WTC11 (cell line): ENCODE data around the gene DRC1. TPM values are rescaled to one million over a fixed set of nuclear protein-coding genes. Genes with fewer than 3 reads are reported as not detected.

Source experiments
- ATAC-seq: fragments of 200-7000 bp; cut with Tn5 transposase; 2 replicates; pipeline ENCODE4 v1.10.0; 2021; ENCODE audit warnings: mild to moderate bottlenecking, moderate library complexity
- CTCF ChIA-PET: fragments of 300-600 bp; sonication (Branson Sonifier 250); formaldehyde crosslinking; loops from one replicate; lab custom pipeline; 2021; ENCODE audit warnings: antibody characterized with exemption; lab: Charles Lee
- POLR2A ChIA-PET: fragments of 350-600 bp; sonication (Branson Sonifier 250); formaldehyde crosslinking; loops from one replicate; lab custom pipeline; 2021; ENCODE audit warnings: antibody characterized with exemption; lab: Charles Lee
- DNase-seq: peaks from one replicate; pipeline ENCODE4 v3.0.0; 2021; ENCODE audit warnings: low spot score
- H3K27ac Mint-ChIP-seq: 2 replicates; pipeline ENCODE4 v1.8.0; 2021; ENCODE audit warnings: mixed read lengths
- H3K27me3 Mint-ChIP-seq: 2 replicates; pipeline ENCODE4 v1.8.0; 2021; ENCODE audit warnings: low read depth, mild to moderate bottlenecking, moderate library complexity, mixed read lengths
- H3K36me3 Mint-ChIP-seq: 2 replicates; pipeline ENCODE4 v1.8.0; 2021; ENCODE audit warnings: mixed read lengths
- H3K4me1 Mint-ChIP-seq: 2 replicates; pipeline ENCODE4 v1.8.0; 2022; ENCODE audit warnings: mixed read lengths
- H3K4me3 Mint-ChIP-seq: 2 replicates; pipeline ENCODE4 v1.8.0; 2021; ENCODE audit warnings: mild to moderate bottlenecking, moderate library complexity, mixed read lengths
- H3K9me3 Mint-ChIP-seq: 2 replicates; pipeline ENCODE4 v1.8.0; 2021; ENCODE audit warnings: mixed read lengths
- CREB1 ChIP-seq: sonication (generic); formaldehyde crosslinking; IDR thresholded peaks from 2 replicates; pipeline ENCODE4 v1.8.0; 2023; ENCODE audit warnings: mild to moderate bottlenecking, missing genetic modification reagents
- ELF4 ChIP-seq: sonication (generic); formaldehyde crosslinking; IDR thresholded peaks from 2 replicates; pipeline ENCODE4 v1.8.1; 2022; ENCODE audit warnings: low read depth, mild to moderate bottlenecking, moderate library complexity, missing genetic modification reagents
- GTF2I ChIP-seq: fragments of 250-450 bp; sonication (Bioruptor Pico); conservative IDR thresholded peaks from 2 replicates; pipeline ENCODE4 v1.4.0; 2021; ENCODE audit warnings: mild to moderate bottlenecking
- MYBL2 ChIP-seq: sonication (generic); formaldehyde crosslinking; IDR thresholded peaks from 2 replicates; pipeline ENCODE4 v1.8.1; 2023; ENCODE audit warnings: mild to moderate bottlenecking, moderate library complexity, missing genetic modification reagents
- TEAD1 ChIP-seq: sonication (generic); formaldehyde crosslinking; IDR thresholded peaks from 2 replicates; pipeline ENCODE4 v1.8.0; 2022; ENCODE audit warnings: mild to moderate bottlenecking, missing genetic modification reagents
- TP53 ChIP-seq: sonication (generic); formaldehyde crosslinking; IDR thresholded peaks from 2 replicates; pipeline ENCODE4 v1.8.1; 2023; ENCODE audit warnings: mild to moderate bottlenecking, missing genetic modification reagents
- ZNF263 ChIP-seq: sonication (generic); formaldehyde crosslinking; IDR thresholded peaks from 2 replicates; pipeline ENCODE4 v1.8.1; 2022; ENCODE audit warnings: low read depth, mild to moderate bottlenecking, moderate library complexity, missing genetic modification reagents
- ZNF317 ChIP-seq: sonication (generic); formaldehyde crosslinking; IDR thresholded peaks from 2 replicates; pipeline ENCODE4 v1.8.1; 2023; ENCODE audit warnings: low read depth, mild to moderate bottlenecking, moderate library complexity, missing genetic modification reagents, borderline replicate concordance
- total RNA-seq: library from RNA; stranded (reverse); gene quantifications from 3 replicates; pipeline ENCODE4 v1.2.3, GENCODE V29; 2021
- TF ChIP-seq, protein P1 (sequence below): fragments of 200-600 bp; IDR thresholded peaks from 2 replicates; pipeline ENCODE4 v1.8.0; 2022; ENCODE audit warnings: antibody characterized with exemption
- TF ChIP-seq, protein P2 (sequence below): sonication (generic); formaldehyde crosslinking; conservative IDR thresholded peaks from 2 replicates; pipeline ENCODE4 v1.8.1; 2023; ENCODE audit warnings: mild to moderate bottlenecking, low read depth, missing genetic modification reagents, moderate library complexity
- TF ChIP-seq, protein P3 (sequence below): sonication (generic); formaldehyde crosslinking; IDR thresholded peaks from 2 replicates; pipeline ENCODE4 v1.8.1; 2023; ENCODE audit warnings: mild to moderate bottlenecking, missing genetic modification reagents, moderate library complexity
- TF ChIP-seq, protein P4 (sequence below): sonication (generic); formaldehyde crosslinking; IDR thresholded peaks from 2 replicates; pipeline ENCODE4 v1.8.0; 2022; ENCODE audit warnings: mild to moderate bottlenecking, missing genetic modification reagents
- TF ChIP-seq, protein P5 (sequence below): sonication (generic); formaldehyde crosslinking; IDR thresholded peaks from 2 replicates; pipeline ENCODE4 v1.8.1; 2022; ENCODE audit warnings: low read depth, mild to moderate bottlenecking, moderate library complexity, missing genetic modification reagents, borderline replicate concordance
- TF ChIP-seq, protein P6 (sequence below): sonication (generic); formaldehyde crosslinking; IDR thresholded peaks from 2 replicates; pipeline ENCODE4 v1.8.0; 2023; ENCODE audit warnings: missing genetic modification reagents, mild to moderate bottlenecking, borderline replicate concordance

Gene DRC1
- total RNA-seq, 1 experiment from 2014 or later = 0.55 TPM

DNA sequence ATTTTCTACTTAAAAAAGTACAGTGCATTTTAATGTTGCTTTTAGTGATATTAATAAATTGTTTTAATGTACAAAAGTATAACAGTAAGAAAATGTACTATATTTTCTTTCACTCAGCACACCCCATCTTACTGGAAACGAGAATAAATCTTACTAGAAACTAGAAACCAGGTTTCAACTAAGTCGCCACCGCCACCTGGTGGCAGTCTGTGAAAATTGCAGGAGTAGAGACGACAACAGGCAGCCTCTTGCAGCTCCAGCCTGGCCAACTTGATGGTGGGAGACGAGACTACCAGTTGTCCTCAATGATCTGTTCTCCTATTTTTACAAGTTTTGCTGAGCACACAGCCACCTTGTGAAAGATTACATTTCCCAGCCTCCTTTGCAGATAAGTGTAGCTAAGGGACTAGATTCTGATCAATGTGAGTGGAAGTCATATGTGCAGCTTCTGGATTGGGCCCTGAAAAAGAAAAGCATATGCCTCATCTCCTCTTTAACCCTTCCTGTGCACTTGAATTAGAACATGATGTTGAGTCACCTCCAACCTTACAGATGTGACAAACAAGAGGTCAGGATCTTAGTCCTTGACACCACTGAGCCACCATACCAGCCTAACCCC, 67.5 kb downstream of the DRC1 start:
- peak; percentile 49 for ATAC-seq
- H3K27me3 Mint-ChIP-seq = no peaks in the 10 kb centered on the region
- TF ChIP-seq, protein P1, sequence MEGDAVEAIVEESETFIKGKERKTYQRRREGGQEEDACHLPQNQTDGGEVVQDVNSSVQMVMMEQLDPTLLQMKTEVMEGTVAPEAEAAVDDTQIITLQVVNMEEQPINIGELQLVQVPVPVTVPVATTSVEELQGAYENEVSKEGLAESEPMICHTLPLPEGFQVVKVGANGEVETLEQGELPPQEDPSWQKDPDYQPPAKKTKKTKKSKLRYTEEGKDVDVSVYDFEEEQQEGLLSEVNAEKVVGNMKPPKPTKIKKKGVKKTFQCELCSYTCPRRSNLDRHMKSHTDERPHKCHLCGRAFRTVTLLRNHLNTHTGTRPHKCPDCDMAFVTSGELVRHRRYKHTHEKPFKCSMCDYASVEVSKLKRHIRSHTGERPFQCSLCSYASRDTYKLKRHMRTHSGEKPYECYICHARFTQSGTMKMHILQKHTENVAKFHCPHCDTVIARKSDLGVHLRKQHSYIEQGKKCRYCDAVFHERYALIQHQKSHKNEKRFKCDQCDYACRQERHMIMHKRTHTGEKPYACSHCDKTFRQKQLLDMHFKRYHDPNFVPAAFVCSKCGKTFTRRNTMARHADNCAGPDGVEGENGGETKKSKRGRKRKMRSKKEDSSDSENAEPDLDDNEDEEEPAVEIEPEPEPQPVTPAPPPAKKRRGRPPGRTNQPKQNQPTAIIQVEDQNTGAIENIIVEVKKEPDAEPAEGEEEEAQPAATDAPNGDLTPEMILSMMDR = peak; percentile 94
- TF ChIP-seq, protein P2, sequence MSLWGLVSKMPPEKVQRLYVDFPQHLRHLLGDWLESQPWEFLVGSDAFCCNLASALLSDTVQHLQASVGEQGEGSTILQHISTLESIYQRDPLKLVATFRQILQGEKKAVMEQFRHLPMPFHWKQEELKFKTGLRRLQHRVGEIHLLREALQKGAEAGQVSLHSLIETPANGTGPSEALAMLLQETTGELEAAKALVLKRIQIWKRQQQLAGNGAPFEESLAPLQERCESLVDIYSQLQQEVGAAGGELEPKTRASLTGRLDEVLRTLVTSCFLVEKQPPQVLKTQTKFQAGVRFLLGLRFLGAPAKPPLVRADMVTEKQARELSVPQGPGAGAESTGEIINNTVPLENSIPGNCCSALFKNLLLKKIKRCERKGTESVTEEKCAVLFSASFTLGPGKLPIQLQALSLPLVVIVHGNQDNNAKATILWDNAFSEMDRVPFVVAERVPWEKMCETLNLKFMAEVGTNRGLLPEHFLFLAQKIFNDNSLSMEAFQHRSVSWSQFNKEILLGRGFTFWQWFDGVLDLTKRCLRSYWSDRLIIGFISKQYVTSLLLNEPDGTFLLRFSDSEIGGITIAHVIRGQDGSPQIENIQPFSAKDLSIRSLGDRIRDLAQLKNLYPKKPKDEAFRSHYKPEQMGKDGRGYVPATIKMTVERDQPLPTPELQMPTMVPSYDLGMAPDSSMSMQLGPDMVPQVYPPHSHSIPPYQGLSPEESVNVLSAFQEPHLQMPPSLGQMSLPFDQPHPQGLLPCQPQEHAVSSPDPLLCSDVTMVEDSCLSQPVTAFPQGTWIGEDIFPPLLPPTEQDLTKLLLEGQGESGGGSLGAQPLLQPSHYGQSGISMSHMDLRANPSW (CRISPR knock-in tag) = no peak
- peaks cover 9% of the 10 kb centered on the region; the same call in 1 of the 2 replicates for H3K9me3 Mint-ChIP-seq
- no peaks in the 10 kb centered on the region for H3K36me3 Mint-ChIP-seq
- POLR2A ChIA-PET = interaction anchor here (0.6 kb wide), 1 partner anchor 642 kb away, joined by 7 read pairs; no protein-coding TSS in a partner anchor
- peak; percentile 88 for DNase-seq
- CTCF ChIA-PET = interaction anchor here (0.6 to 4.9 kb wide), 24 partner anchors 8 to 547 kb away, joined by 3 to 43 read pairs (median 4); partner anchors contain the start of genes ADGRF3, DRC1 and OTOF
- 0 out of 2 replicates have a peak, but pooled peaks cover 2% of the 10 kb centered on the region for H3K4me1 Mint-ChIP-seq
- H3K27ac Mint-ChIP-seq = no peak overlapping the region
- H3K4me3 Mint-ChIP-seq = no peak overlapping the region

DNA sequence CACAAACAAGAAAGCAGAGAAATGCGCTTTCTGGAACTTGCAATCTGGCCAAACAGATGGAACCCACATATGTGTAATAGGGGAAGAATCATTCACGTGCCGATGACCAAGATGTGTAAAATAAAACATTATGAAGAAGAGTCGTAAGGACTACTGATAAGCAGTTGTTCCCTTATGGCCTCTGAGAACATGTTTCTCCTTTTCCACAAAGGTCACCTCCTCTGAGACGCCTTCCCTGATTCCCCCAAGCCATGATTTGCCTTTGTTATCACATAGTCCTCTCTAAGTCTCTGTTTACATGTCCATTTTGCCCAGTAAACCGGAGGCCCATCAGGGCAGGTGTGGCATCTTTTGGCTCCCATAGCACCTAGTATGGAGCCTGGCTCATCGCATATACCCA, 68.2 kb downstream of the DRC1 start:
- no peak overlapping the region for H3K4me3 Mint-ChIP-seq
- no peaks in the 10 kb centered on the region for H3K36me3 Mint-ChIP-seq
- ATAC-seq (no peak), DNase-seq (no peak)
- TF ChIP-seq, protein P3, sequence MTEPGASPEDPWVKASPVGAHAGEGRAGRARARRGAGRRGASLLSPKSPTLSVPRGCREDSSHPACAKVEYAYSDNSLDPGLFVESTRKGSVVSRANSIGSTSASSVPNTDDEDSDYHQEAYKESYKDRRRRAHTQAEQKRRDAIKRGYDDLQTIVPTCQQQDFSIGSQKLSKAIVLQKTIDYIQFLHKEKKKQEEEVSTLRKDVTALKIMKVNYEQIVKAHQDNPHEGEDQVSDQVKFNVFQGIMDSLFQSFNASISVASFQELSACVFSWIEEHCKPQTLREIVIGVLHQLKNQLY = no peak
- TF ChIP-seq, protein P4, sequence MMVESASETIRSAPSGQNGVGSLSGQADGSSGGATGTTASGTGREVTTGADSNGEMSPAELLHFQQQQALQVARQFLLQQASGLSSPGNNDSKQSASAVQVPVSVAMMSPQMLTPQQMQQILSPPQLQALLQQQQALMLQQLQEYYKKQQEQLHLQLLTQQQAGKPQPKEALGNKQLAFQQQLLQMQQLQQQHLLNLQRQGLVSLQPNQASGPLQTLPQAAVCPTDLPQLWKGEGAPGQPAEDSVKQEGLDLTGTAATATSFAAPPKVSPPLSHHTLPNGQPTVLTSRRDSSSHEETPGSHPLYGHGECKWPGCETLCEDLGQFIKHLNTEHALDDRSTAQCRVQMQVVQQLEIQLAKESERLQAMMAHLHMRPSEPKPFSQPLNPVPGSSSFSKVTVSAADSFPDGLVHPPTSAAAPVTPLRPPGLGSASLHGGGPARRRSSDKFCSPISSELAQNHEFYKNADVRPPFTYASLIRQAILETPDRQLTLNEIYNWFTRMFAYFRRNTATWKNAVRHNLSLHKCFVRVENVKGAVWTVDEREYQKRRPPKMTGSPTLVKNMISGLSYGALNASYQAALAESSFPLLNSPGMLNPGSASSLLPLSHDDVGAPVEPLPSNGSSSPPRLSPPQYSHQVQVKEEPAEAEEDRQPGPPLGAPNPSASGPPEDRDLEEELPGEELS = no peak
- no peak for TF ChIP-seq TP53
- no peak for TF ChIP-seq ZNF317 (CRISPR knock-in tag)
- TF ChIP-seq ZNF263 (CRISPR knock-in tag) = no peak
- CTCF ChIA-PET = interaction anchor here (0.7 to 4.9 kb wide), 7 partner anchors 9 to 282 kb away, joined by 3 to 43 read pairs (median 6); no protein-coding TSS in a partner anchor
- POLR2A ChIA-PET = interaction anchor here (0.5 kb wide), 1 partner anchor 332 kb away, joined by 4 read pairs; no protein-coding TSS in a partner anchor
- H3K9me3 Mint-ChIP-seq = peaks cover 9% of the 10 kb centered on the region; the same call in 1 of the 2 replicates
- no peaks in the 10 kb centered on the region for H3K27me3 Mint-ChIP-seq
- 0 out of 2 replicates have a peak, but pooled peaks cover 2% of the 10 kb centered on the region for H3K4me1 Mint-ChIP-seq
- no peak overlapping the region for H3K27ac Mint-ChIP-seq

DNA sequence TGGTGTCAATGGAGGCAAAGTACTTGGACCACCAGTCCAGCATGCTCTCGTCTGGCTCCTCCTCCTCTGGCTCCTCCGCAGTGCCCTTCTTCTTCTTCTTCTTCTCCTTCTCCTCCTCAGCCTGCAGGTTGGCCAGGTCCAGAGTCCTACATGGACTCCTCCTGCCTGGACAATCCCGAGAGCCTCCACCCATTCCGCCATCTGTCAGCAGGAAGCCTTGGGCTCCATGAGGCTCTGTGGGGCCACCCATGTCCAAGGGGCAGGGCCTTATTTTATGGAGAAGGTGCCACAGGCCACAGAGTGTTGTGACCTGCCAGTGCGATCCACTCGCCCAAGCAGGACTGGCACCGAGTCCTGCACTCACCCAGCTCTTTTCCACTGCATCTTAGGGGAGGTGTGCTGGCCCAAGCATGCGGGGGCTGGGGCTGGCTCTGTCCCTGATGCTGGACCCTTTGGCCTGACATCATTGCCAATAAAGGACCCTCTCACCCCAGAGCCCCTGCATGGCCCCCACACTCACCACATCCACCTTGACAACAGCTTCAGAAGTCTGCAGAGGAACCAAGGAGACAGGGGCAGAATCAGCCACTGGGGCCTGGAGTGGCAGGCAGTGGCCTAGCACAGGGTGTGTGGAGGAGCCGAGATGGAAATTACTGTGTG, 69.0 kb downstream of the DRC1 start:
- CTCF ChIA-PET = interaction anchor here (0.8 to 4.9 kb wide), 15 partner anchors 10 to 235 kb away, joined by 3 to 43 read pairs (median 4); no protein-coding TSS in a partner anchor
- Mint-ChIP-seq H3K36me3 (no peaks in the 10 kb centered on the region), H3K9me3 (peaks cover 9% of the 10 kb centered on the region; the same call in 1 of the 2 replicates), H3K27me3 (no peaks in the 10 kb centered on the region), H3K4me3 (no peak overlapping the region), H3K27ac (no peak overlapping the region), H3K4me1 (0 out of 2 replicates have a peak, but pooled peaks cover 2% of the 10 kb centered on the region)
- no peak for DNase-seq
- POLR2A ChIA-PET = no interaction called here
- ATAC-seq = no peak
- TF ChIP-seq, protein P5, sequence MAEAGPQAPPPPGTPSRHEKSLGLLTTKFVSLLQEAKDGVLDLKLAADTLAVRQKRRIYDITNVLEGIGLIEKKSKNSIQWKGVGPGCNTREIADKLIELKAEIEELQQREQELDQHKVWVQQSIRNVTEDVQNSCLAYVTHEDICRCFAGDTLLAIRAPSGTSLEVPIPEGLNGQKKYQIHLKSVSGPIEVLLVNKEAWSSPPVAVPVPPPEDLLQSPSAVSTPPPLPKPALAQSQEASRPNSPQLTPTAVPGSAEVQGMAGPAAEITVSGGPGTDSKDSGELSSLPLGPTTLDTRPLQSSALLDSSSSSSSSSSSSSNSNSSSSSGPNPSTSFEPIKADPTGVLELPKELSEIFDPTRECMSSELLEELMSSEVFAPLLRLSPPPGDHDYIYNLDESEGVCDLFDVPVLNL = no peak
- TF ChIP-seq GTF2I (CRISPR knock-in tag) = no peak
- no peak for TF ChIP-seq CREB1 (CRISPR knock-in tag)
- TF ChIP-seq MYBL2 (CRISPR knock-in tag) = no peak
- TF ChIP-seq, protein P6, sequence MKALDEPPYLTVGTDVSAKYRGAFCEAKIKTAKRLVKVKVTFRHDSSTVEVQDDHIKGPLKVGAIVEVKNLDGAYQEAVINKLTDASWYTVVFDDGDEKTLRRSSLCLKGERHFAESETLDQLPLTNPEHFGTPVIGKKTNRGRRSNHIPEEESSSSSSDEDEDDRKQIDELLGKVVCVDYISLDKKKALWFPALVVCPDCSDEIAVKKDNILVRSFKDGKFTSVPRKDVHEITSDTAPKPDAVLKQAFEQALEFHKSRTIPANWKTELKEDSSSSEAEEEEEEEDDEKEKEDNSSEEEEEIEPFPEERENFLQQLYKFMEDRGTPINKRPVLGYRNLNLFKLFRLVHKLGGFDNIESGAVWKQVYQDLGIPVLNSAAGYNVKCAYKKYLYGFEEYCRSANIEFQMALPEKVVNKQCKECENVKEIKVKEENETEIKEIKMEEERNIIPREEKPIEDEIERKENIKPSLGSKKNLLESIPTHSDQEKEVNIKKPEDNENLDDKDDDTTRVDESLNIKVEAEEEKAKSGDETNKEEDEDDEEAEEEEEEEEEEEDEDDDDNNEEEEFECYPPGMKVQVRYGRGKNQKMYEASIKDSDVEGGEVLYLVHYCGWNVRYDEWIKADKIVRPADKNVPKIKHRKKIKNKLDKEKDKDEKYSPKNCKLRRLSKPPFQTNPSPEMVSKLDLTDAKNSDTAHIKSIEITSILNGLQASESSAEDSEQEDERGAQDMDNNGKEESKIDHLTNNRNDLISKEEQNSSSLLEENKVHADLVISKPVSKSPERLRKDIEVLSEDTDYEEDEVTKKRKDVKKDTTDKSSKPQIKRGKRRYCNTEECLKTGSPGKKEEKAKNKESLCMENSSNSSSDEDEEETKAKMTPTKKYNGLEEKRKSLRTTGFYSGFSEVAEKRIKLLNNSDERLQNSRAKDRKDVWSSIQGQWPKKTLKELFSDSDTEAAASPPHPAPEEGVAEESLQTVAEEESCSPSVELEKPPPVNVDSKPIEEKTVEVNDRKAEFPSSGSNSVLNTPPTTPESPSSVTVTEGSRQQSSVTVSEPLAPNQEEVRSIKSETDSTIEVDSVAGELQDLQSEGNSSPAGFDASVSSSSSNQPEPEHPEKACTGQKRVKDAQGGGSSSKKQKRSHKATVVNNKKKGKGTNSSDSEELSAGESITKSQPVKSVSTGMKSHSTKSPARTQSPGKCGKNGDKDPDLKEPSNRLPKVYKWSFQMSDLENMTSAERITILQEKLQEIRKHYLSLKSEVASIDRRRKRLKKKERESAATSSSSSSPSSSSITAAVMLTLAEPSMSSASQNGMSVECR (CRISPR knock-in tag) = no peak
- no peak for TF ChIP-seq TEAD1 (CRISPR knock-in tag)
- TF ChIP-seq ELF4 (CRISPR knock-in tag) = no peak
